Left lung (tissue), 10 donors: ENCODE measurements around the gene NOX3. TPM values are rescaled to one million over a fixed set of nuclear protein-coding genes. Genes with fewer than 3 reads are reported as not detected.

ENCODE experiments used
- ATAC-seq: fragments of 200-7000 bp; cut with Tn5 transposase; one replicate; pipeline ENCODE4 v1.9.1; 2020; ENCODE audit warnings: moderate library complexity
- DNase-seq, 4 donors: peaks; one replicate each; pipeline ENCODE4 v3.0.0-alpha.2; 2013 to 2020
- H3K27ac ChIP-seq, 2 donors: fragments of 200-600 bp; sonication (generic) in 1 of 2; one replicate each; pipeline versions ENCODE4 v1.5.0 to v1.8.0; 2020 to 2021
- H3K27me3 ChIP-seq, 2 donors: fragments of 200-600 bp; sonication (generic) in 1 of 2; one replicate each; pipeline versions ENCODE4 v1.5.0 to v1.8.0; 2020 to 2021
- H3K36me3 ChIP-seq, 2 donors: fragments of 200-600 bp; sonication (generic) in 1 of 2; one replicate each; pipeline versions ENCODE4 v1.5.0 to v1.8.0; 2020 to 2021
- H3K4me1 ChIP-seq, 2 donors: fragments of 200-600 bp; one replicate each; pipeline ENCODE4 v1.8.0; 2021
- H3K4me3 ChIP-seq, 2 donors: fragments of 200-600 bp; sonication (generic) in 1 of 2; one replicate each; pipeline versions ENCODE4 v1.5.0 to v1.8.0; 2020 to 2021; ENCODE audit warnings: mild to moderate bottlenecking in 1 of 2
- H3K9me3 ChIP-seq, 2 donors: fragments of 200-600 bp; sonication (generic) in 1 of 2; one replicate each; pipeline versions ENCODE4 v1.5.0 to v1.8.0; 2020 to 2021
- intact Hi-C, 2 donors: fragments of 100-400 bp; cut with DNase I; formaldehyde crosslinking; loops; one replicate each; pipeline versions ENCODE4 v1.11.2 to v1.14.2; 2022
- polyA plus RNA-seq, 6 donors: library from polyadenylated mRNA; unstranded; fragments of 120-200 nt; gene quantifications; one replicate each; pipeline ENCODE4 v1.2.1, GENCODE V29; 2013; ENCODE audit not compliant: insufficient read length in 6 of 6
- total RNA-seq, 2 donors: library from RNA; stranded (reverse); fragmentation: NEBNext Ultra II Directional; extraction: Animal tissue kit (Norgen Biotek cat#: 25700); gene quantifications; one replicate each; pipeline ENCODE4 v1.2.1, GENCODE V29; 2021
- TF ChIP-seq, protein P1 (sequence below), 2 donors: fragments of 200-600 bp; sonication (generic) in 1 of 2; IDR thresholded peaks; one replicate each; pipeline versions ENCODE4 v1.5.0 to v1.8.0; 2021; ENCODE audit warnings: antibody characterized with exemption in 2 of 2
- donor health status: DM: no; HTN: yes; CAD: no.
- donor health status: DM: no; HTN: no; CAD: no.

Gene NOX3
- total and polyA plus RNA-seq, 8 donors: not detected

DNA sequence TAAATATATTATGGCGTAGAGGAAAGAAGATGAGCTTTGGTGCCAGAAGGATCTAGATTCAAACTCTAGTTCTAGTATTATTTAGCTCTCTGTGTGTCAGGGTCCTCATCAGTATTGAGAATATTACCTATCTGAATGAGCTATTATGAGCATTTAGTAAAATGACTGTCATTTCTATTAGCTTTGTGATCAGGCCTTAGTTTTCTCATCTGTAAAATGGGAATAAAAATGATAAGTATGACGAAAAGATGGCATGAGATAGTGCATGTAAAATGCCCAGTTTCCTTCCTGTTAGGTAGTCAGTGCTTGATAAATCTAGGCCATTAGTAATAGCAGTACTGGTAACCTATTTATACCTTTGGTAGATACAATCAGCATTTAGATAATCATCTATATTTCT lies 35.1 kb downstream of the NOX3 start:
- Histone ChIP-seq H3K27ac (no peak overlapping the region), H3K9me3 (no peaks in the 10 kb centered on the region), H3K4me1 (peaks cover 0 to 18% of the 10 kb centered on the region in 2 donors), H3K36me3 (no peaks in the 10 kb centered on the region), H3K4me3 (no peak overlapping the region), H3K27me3 (no peaks in the 10 kb centered on the region)
- no peak for DNase-seq
- ATAC-seq: no peak
- TF ChIP-seq, protein P1, sequence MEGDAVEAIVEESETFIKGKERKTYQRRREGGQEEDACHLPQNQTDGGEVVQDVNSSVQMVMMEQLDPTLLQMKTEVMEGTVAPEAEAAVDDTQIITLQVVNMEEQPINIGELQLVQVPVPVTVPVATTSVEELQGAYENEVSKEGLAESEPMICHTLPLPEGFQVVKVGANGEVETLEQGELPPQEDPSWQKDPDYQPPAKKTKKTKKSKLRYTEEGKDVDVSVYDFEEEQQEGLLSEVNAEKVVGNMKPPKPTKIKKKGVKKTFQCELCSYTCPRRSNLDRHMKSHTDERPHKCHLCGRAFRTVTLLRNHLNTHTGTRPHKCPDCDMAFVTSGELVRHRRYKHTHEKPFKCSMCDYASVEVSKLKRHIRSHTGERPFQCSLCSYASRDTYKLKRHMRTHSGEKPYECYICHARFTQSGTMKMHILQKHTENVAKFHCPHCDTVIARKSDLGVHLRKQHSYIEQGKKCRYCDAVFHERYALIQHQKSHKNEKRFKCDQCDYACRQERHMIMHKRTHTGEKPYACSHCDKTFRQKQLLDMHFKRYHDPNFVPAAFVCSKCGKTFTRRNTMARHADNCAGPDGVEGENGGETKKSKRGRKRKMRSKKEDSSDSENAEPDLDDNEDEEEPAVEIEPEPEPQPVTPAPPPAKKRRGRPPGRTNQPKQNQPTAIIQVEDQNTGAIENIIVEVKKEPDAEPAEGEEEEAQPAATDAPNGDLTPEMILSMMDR (IDR thresholded peaks at IDR 0.05): no peak
- intact Hi-C loops: no loop called here

DNA sequence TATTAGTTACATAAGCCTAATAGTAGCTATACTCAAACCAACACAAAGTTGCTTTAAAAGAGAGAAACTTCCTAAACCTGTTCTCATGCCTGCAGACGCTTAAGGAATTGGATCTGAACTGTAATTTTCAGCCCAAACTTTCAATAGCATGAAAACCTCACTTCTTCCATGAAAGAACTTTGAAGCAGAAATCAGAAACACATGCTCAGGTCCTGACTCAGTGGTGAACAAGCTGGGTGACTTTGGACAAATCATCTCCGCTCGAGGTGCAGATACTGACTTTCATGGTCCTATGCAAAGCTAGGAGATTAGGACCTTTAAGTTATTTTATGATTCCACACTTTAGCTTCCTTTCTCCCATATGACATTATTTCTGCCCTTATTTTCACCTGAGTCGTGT lies 36.5 kb downstream of the NOX3 start:
- Histone ChIP-seq H3K36me3 (no peaks in the 10 kb centered on the region), H3K4me1 (peaks cover 0 to 18% of the 10 kb centered on the region in 2 donors), H3K27me3 (no peaks in the 10 kb centered on the region), H3K4me3 (no peak overlapping the region), H3K27ac (no peak overlapping the region), H3K9me3 (no peaks in the 10 kb centered on the region)
- ATAC-seq (no peak), DNase-seq (no peak)
- TF ChIP-seq, protein P1 (IDR thresholded peaks at IDR 0.05): no peak
- intact Hi-C loops: no loop called here

DNA sequence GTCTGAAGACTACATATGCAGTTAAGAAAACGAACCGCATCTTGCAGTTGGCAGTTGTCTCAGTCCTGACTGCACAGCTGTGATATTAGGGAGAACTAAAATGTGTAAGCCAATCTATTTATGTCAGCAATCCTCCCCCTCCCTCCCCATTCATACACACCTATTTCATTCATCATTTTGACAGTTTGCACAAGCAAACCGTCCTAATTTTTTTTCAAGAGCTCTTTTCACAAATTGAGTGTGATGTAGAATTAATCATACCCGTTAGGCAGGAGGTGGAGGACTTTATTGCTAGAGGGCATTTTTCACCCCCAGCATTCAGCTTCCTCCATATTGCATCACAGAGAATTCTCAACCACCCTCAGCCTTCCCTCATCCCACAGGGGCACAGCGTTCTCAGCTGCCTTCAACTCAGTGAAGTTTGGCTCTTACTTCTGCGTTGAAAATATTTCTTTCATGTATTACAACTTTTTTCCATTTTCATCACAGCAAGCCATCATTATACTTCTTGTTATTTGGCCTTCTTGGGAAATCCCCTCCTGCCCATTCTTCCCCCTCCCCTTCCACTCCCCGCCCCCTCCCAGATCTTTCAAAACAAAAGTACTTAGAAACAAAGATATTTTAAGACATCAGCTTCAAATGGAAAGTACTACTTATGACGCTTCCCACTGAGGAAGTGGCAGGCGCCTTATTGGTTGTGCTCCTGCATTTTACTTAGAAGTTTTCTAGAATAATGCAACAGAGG lies 37.5 kb downstream of the NOX3 start:
- no peaks in the 10 kb centered on the region for H3K27me3 ChIP-seq
- DNase-seq (peak in 3 of 4 donors; percentile 46 to 70 (median 49)), ATAC-seq (peak; percentile 88)
- TF ChIP-seq, protein P1 (IDR thresholded peaks at IDR 0.05): no peak
- no peaks in the 10 kb centered on the region for H3K9me3 ChIP-seq
- no peak overlapping the region for H3K4me3 ChIP-seq
- peaks cover 0 to 18% of the 10 kb centered on the region in 2 donors for H3K4me1 ChIP-seq
- no peaks in the 10 kb centered on the region for H3K36me3 ChIP-seq
- H3K27ac ChIP-seq: peak overlapping the region; percentile 34 to 42
- intact Hi-C loops: no loop called here

DNA sequence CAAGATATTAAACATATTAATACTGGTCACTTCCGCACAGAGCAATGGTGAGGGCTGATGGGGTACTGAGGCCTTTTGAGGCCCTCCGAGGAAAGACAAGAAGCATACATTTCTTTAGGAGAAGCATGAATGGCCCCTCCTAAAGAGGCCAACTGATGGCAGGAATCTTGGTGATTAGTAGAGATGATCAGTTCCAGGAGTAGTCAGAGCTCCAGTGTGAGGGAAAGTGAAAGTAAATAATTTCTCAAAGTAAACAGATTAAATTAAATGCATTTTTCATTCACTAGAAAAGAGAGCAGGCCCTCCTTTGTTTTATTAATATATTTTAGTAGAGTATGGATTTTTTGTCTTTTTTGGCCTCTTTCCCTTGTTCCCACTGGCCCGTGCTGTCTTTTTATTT lies 38.2 kb downstream of the NOX3 start:
- Histone ChIP-seq H3K9me3 (no peaks in the 10 kb centered on the region), H3K4me3 (no peak overlapping the region), H3K27ac (peak overlapping the region; percentile 34 to 42), H3K27me3 (no peaks in the 10 kb centered on the region), H3K4me1 (peaks cover 0 to 18% of the 10 kb centered on the region in 2 donors), H3K36me3 (no peaks in the 10 kb centered on the region)
- TF ChIP-seq, protein P1 (IDR thresholded peaks at IDR 0.05): no peak
- ATAC-seq (peak; percentile 33), DNase-seq (no peak)
- intact Hi-C loops: no loop called here

DNA sequence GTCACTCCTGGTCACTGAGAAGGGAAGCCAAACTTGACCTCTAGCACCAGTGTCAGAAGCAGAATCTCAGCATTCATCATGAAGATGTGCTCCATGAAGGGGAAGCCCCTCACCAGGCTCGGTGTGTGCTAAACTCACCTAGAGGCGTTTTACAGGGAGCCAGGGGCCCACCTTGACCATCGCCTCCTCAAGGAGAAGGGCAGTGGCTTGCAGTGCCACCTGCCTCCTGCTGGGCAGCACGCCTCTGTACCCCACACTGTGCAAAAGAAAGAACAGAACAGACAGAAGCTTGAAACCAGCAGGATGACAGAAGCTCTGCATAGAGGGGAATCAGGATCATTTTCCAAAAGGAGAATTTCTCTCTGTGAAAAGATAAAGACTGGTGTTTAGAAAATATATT lies 39.7 kb downstream of the NOX3 start:
- DNase-seq: no peak
- no peak overlapping the region for H3K4me3 ChIP-seq
- H3K9me3 ChIP-seq: no peaks in the 10 kb centered on the region
- ATAC-seq: no peak
- peaks cover 0 to 18% of the 10 kb centered on the region in 2 donors for H3K4me1 ChIP-seq
- no peak overlapping the region for H3K27ac ChIP-seq
- H3K36me3 ChIP-seq: no peaks in the 10 kb centered on the region
- H3K27me3 ChIP-seq: no peaks in the 10 kb centered on the region
- TF ChIP-seq, protein P1 (IDR thresholded peaks at IDR 0.05): no peak
- intact Hi-C loops: no loop called here
